HG02642 (cell line): ENCODE results near the gene PDHA1.

Experiments used
- ATAC-seq: cut with Tn5 transposase; IDR thresholded peaks from one replicate; pipeline ENCODE4 v1.9.1; 2021; ENCODE audit warnings: mild to moderate bottlenecking; ENCODE audit not compliant: unreplicated experiment, poor library complexity

PDHA1 gene

DNA sequence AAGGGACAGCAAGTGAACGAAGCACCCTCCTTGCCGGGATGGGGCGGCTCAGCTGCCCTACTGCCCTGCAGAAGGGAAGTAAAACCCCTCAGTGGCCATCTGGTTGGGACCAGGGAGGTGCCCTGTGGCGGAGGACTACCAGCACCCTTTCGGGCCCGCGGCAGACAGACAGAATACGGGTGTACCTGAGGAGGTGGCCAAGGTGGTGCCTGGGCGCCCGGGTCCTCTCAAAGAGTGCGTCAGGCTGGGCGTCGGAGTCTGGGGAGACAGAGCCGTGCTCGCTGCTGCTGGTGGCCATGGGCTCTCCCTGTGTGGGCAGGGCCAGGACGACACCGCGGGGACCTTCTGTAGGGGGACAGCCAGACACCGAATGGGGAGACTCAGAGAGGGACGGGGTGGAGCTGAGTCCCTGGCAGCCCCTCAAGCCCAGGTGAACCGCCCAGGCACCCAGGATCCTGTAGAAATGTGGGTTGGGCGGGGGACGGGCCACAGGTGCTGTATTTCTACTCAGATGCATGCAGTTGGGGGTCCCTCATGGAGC, 29.7 kb downstream of the PDHA1 start:
- no peak for ATAC-seq

- ATAC-seq, result no peak
Observed at GRCh38 chrX:19375546-19375945, 31.8 kb downstream of the PDHA1 start.

GRCh38 chrX:19377799-19378198, 34.1 kb downstream of the PDHA1 start:
- no peak for ATAC-seq

GRCh38 chrX:19381326-19381725, 37.6 kb downstream of the PDHA1 start:
- no peak for ATAC-seq

DNA sequence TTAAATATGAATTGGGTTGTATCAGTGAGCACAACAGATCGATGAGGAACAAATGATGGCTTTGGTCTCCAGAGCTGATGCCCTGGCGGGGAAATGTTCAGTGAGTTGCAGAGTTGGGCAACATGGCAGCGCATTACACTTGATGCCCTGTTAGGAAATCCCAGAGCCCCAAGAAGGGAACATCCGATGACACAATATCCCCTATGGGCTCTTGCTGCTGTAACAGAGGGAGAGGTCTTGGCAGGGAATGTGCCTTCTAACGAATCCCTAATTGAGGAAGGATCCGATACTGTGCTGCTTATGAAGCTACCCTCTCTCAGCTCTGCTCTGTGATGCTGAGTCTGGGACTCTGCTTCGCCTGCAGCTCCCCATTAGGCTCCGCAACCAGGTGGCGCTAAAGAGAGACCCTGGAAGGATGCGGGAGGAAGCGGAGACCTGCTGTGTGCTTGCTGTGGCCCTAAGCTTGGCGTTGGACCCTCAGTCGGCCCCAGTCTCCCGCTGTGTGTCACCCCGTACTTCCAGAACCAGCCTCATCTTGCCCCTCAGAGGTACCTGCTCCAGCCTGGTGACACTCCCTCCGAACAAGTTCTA, 38.9 kb downstream of the PDHA1 start:
- ATAC-seq, result peak; percentile 61

DNA sequence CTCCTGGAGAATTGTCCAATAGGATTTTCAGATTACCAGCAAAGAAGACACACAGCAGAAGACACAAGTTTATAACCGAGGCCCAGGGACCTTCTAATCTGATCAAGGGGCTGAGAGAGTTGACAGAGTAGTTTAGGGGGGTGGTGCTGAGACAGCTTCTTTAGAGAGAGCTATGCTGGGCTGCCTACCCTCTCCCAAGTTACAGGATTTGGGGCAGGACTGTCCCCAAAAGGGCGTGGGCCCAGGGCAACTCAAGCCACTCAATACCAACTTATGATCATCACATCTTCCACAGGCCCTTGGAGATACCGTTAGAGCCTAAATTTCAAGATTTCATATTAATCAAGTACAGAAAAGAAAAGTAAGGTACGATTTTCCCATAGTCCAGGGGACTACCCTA, 43.0 kb downstream of the PDHA1 start:
- no peak for ATAC-seq

GRCh38 chrX:19388064-19388679, 44.4 kb downstream of the PDHA1 start:
- ATAC-seq, result no peak

GRCh38 chrX:19388741-19389140, 45.0 kb downstream of the PDHA1 start:
- ATAC-seq, result no peak

GRCh38 chrX:19389227-19389845, 45.6 kb downstream of the PDHA1 start:
- ATAC-seq, result no peak

DNA sequence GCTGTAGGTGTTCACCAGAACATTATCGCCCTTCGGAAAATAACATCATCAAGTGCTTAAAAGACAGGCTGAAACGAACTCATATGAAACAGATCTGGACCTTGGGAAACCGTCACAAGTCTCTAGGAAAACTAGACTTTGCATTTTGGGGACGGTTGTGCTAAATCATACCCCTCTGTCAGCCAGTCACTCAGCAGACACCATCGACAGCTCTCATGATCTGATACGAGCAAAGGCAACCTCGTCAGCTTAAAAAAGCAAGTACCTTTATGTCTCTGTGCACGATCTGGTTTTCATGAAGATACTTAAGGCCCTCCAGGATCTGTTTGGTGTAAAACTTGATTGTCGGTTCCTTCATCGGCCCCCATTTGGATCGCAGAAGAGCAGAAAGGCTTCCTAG, 48.4 kb downstream of the PDHA1 start:
- ATAC-seq, result no peak

DNA sequence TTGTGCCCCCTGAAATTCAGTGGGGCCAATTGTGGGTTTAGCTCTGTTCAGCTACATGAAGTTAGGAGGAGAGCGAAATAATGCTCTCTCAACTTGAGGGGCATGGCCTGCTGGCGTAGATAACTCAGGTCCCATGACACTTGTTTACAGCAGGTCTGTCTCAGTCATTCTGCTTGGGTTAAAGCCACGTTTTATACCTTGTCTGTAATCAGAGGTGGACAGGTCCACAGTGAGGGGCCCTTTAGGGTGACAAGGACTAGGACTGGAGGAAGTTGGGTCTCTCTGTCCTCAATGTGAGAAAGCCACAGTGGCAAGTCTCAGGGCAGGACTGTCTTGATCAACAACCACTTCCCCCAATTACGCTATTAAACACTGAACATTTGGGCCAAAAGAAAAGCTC, 49.0 kb downstream of the PDHA1 start:
- ATAC-seq, result no peak

DNA sequence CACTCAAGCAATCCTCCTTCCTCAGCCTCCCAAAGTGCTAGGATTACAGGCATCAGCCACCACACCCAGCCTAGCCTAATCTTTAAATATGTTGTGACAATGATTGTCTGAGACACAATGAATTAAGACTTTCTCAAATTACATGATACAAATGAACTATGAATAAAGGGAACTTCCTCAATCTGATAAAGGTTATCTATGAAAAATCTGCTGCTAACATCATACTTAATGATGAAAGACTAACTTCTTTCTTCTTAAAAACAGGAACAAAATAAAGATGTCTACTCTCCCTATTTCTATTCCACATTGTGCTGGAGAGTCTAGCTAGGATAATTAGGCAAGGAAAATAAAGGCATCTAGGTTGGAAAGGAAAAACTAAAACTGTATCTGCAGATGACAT, 60.0 kb downstream of the PDHA1 start:
- no peak for ATAC-seq

DNA sequence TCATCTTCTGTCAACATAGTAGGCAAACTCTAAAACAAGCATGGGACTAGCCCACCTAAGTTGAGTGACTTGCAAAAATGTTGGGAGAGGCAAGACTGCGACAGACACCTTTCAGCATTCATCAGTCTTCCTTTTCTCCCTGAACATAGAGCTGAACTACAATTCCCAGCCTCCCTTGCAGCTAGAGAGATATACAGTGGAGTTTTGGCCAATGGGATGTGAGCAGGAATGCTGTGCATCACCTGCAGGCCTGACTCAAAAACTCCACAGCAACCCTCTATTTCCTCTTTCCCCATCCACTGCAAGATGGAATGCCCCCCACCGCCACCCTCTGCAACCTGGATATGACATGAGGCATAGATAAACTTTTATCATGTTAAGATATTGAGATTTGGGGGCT, 66.5 kb downstream of the PDHA1 start:
- ATAC-seq, result no peak
